Activated CD8-positive, alpha-beta memory T cell treated with anti-CD3 and anti-CD28 coated beads, Interleukin-2, amount 50 U/mL, for 24 hours (primary cell): ENCODE measurements around the gene STAC3.

Source experiments
- DNase-seq: peaks from one replicate; pipeline ENCODE4 v3.0.0-alpha.2; 2020; ENCODE audit errors: extremely low read depth

The STAC3 gene

GRCh38 chr12:57235728-57236131 lies 15.3 kb downstream of the STAC3 start:
- no peak for DNase-seq

DNA sequence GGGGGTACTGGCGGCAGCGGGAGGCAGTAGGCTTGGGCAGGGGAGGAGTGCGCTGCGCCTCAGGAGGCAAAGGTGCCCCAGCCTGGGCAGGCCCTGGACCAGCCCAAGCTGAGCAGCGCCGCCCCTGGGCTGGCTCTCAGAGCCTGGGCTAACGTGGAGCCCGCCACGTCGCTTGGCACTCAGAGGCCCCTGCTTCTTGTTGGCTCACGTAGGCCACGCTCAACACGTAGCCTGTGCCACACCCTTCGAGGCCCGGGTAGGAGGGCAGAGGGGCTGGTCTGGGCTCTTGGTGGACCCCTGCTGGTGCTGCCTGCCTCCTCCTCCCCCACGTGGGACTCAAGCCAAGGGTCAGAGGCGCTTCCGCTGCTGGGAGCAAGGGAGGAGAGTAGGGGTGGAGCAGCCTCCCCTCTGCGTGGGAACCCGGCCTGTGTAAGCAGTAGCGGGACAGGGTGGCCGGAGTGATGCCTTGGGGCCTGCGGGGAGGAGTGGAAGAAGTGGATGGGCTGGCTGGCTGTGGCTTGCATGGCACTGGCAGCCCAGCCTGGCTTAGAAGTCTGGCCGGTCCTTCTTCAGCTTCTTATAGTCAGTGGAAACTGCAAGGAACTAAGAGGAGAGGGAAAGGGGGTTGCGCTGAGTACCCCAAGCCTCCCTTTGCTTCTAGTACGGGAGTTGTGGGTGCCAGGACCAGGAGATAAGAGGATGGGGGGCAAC lies 15.8 kb downstream of the STAC3 start:
- DNase-seq, result no peak

DNA sequence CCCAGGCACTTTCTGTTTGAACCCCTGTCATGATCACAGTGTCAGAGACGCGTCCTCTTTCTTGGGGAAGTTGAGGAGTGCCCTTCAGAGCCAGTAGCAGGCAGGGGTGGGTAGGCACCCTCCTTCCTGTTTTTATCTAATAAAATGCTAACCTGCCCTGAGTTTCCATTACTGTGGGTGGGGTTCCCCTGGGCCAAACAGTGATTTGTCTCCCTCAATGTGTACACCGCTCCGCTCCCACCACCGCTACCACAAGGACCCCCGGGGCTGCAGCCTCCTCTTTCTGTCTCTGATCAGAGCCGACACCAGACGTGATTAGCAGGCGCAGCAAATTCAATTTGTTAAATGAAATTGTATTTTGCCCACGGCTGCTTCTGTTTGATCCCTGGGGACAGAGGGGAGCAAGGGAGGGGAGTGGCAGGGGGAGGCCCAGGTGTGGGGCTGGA lies 16.4 kb downstream of the STAC3 start:
- no peak for DNase-seq

- no peak for DNase-seq
These were observed 16.8 kb downstream of the STAC3 start for GRCh38 chr12:57234233-57234570.

DNA sequence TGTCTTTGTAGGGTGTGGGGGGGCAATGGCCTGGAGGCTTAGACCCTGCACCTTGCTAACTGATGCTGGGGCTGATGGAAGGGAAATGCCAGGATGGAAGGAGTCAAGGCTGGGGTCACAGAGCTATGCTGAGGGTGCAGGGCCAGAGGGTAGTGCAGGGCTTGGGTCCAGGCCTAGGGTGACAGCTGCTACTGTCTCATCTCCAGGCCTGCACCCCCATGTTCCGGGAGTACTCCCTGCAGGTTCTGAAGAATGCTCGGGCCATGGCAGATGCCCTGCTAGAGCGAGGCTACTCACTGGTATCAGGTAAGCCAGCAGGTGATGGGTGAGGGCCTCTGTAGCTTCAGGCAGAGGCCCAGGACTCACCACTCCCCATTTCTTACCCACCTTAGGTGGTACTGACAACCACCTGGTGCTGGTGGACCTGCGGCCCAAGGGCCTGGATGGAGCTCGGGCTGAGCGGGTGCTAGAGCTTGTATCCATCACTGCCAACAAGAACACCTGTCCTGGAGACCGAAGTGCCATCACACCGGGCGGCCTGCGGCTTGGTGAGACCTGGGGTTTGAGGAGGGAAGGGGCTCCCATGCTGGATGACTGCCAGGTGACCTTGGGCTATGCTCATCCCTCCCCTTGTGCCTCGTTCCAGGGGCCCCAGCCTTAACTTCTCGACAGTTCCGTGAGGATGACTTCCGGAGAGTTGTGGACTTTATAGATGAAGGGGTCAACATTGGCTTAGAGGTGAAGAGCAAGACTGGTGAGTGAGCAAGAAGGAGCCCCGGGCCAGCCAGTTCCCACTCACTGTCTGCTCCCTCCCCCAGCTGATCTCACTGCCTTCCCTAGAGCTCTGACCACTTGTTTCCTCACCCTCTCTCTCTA lies 17.4 kb downstream of the STAC3 start:
- DNase-seq, result no peak

DNA sequence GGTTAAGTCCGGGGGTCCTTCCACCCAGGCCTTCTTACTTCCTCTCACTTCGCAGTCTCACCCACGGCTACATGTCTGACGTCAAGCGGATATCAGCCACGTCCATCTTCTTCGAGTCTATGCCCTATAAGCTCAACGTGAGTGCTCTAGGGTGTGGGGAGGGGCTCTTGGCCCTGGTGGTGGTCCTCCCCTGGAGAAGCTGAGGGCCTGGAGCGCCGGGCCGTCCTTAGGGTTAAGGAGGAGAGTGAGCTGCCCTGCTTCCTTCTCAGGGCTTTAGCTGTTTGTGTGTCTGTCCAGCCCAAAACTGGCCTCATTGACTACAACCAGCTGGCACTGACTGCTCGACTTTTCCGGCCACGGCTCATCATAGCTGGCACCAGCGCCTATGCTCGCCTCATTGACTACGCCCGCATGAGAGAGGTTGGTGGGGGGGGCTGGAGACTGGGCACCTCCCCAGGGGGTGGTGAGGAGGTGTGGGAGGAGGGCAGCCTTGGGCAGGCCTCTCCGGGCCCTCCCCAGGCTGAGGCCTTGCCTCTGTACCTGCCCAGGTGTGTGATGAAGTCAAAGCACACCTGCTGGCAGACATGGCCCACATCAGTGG lies 18.7 kb downstream of the STAC3 start:
- DNase-seq, result no peak

DNA sequence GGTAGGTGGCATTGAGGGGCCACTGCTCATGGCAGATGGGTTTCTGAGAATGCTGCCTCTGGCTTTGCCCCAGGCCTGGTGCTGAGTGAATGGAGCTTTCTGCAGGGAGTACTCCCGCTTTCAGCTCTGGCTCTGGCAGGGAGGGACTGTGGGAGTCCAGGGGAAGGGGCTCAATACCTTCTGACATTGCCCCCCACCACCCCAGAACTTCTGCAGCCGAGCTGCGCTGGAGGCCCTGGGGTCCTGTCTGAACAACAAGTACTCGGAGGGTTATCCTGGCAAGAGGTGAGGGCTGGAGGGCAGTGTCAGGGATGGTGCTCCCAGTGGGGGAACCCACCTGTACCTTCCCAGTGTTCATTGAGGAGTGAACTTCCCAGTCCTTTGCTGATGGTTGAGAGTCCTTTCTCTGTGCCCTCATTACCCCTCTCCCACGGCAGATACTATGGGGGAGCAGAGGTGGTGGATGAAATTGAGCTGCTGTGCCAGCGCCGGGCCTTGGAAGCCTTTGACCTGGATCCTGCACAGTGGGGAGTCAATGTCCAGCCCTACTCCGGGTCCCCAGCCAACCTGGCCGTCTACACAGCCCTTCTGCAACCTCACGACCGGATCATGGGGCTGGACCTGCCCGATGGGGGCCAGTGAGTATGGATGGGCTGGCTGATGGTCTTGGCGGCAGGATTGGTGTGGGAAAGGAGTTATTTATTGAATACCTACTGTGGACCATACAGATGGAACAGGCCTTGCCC lies 19.5 kb downstream of the STAC3 start:
- no peak for DNase-seq

DNA sequence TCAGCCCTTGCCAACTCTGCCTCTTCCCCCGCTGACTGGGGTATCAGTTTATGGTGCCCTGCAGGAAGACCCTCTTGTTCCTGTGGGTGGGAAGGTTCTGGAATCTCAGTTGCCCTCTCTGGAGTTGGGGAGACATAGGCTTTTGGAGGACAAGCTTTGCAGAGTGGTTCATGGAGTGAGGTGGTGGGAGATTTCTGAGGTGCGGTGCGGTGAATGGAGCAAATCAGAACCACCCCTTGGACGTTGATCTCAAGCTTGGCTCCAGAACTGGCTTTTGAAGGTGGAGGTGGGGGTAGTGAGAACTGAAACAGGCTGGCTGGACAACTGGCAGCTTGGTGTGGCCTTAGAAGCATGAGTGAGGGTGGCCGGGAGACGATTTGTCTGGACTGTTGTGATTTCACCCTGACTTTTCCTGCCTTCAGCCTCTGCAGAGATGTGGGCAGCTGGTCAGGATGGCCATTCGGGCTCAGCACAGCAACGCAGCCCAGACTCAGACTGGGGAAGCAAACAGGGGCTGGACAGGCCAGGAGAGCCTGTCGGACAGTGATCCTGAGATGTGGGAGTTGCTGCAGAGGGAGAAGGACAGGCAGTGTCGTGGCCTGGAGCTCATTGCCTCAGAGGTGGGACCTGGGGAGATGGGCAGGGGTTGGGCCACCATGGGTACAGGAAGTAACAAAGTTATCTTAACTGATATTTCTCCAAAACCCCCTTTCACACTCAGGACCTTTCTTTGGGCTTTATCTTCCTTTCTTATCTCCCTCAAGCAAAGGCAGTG lies 20.4 kb downstream of the STAC3 start:
- DNase-seq, result no peak

- peak; percentile 95 for DNase-seq
These were observed 21.2 kb downstream of the STAC3 start, which contains the start of gene SHMT2 for GRCh38 chr12:57229634-57230380. Gene SHMT2 (plus strand): TSS chr12:57229711. CDS start chr12:57229779, 68 bp downstream.

DNA sequence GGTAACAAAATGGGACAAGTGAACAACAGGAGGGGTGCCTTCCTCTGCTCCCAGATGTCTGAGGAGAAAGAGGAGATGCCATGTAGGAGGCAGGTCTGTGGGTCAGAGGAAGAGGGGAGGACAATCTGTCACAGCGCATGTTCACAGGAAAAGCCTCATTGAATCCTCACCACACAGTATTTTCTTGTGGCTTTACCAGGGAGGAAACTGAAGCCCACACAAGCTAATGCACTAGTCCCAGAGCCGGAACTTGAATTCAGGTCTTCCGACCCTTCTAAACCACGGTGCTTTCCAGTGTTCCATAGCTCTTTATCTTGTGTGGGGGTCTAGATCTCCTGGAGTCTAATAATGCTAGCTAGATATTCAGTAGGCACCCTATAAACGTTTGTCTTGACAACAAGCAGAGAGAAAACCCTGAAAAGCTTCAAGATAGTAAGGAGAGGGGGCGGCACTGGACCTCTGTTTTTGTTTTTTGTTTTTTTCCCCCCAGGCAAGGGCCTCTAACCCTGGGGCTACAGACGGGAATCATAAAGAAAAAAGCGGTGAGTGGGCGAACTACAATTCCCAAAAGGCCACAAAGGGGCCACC lies 21.8 kb downstream of the STAC3 start:
- DNase-seq, result no peak

GRCh38 chr12:57227315-57228115 lies 23.5 kb downstream of the STAC3 start:
- DNase-seq, result no peak

- DNase-seq, result no peak
These were observed 24.2 kb downstream of the STAC3 start for GRCh38 chr12:57226588-57227314.

DNA sequence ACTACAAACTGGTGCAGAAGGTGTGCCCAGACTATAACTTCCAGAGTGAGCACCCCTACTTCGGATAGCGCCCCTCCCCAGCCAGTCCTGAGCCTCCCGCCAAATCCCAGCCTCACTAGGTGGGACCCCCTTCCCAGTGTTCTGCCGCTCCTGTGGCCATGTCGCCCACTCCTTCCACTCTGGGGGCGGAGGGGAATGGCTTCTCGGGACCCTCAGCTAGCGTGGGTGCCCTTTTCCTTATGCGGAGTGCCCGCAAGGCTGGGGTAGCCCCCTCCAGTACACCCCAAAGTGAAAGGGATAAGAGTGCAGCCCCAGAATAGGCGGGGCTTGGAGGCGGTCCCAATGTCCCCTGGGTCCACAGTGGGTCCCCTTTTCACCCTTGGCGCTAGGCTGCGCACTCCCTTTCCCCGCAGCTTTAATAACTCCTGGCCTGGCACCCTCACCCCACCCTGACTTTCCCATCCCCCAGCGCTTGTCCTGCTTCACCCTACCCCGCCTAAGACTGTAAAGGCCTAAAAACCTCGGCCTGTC lies 25.2 kb downstream of the STAC3 start:
- no peak for DNase-seq

GRCh38 chr12:57224973-57225679 lies 25.9 kb downstream of the STAC3 start:
- no peak for DNase-seq

DNA sequence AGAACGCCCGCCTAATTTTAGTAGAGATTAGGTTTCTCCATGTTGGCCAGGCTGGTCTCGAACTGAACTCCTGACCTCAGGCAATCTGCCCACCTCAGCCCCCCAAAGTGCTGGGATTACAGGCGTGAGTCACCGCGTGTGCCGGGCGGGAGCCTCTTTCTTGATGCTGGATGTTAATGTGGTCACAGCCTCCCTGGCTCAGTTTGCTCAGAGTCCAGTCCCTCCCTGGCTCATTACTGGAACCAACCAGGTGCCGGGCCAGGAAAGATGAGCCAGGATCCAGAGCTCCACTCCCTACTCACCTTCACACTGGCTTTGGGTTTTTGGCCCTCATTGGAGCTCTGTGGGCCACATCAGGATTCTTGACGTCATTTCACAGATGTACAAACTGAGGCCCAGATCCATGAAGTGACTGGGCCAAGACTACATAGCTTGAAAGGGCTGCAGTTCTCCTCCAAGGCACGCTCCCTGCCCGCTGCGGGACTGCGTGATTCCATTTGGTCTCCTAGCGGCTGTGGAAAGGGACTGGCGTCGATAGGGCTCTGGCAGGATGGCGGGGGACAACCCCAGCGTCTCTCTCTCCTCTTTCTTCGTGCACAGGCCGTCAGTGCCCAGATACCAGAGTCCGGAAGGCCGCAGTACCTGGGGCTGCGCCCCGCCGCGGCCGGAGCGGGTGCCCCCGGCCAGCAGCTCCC lies 26.6 kb downstream of the STAC3 start:
- DNase-seq, result no peak

- DNase-seq, result no peak
These were observed 27.5 kb downstream of the STAC3 start for GRCh38 chr12:57223191-57224165.
